ENCODE results near the gene TRIM38. TPM values are rescaled to one million over a fixed set of nuclear protein-coding genes. Genes with fewer than 3 reads are reported as not detected.
A peak's percentile ranks its signal among the peaks of the same experiment; 100 is the strongest.

The TRIM38 gene
- total and polyA plus RNA-seq, 12 donors, result 1.3 to 5.4 (median 2.7) TPM

DNA sequence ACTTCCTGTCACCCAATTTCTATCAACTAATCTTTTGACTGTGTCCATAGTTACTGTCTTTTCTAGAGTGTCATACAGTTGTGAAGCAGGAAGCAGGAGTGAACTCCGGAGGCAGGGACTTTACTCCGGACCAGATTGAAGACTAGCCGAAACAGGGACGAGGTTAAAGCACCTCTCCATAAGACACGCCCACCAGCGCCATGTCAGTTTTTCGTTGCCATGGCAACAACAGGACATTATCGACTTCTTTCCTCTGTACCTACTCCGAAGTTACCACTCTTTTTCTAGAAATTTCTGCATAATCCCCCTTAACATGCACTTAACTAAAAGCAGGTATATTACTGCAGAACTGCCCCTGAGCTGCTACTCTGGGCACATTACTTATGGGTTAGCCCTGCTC, 25.2 kb downstream of the TRIM38 start:
- Histone ChIP-seq H3K27ac (no peak overlapping the region), H3K4me1 (peaks cover 0 to 8% (median 0%) of the 10 kb centered on the region in 9 donors), H3K4me3 (no peak overlapping the region), H3K36me3 (peaks cover 0 to 61% (median 5%) of the 10 kb centered on the region in 9 donors), H3K9me3 (no peaks in the 10 kb centered on the region), H3K27me3 (no peaks in the 10 kb centered on the region)
- WGBS, 2 donors, result 74 to 75% methylated on average over 9 of the region's 9 CpGs
- DNase-seq (no peak), ATAC-seq (no peak)
- intact Hi-C loops (cut with DNase I), result no loop called here
- TF ChIP-seq, protein P1, sequence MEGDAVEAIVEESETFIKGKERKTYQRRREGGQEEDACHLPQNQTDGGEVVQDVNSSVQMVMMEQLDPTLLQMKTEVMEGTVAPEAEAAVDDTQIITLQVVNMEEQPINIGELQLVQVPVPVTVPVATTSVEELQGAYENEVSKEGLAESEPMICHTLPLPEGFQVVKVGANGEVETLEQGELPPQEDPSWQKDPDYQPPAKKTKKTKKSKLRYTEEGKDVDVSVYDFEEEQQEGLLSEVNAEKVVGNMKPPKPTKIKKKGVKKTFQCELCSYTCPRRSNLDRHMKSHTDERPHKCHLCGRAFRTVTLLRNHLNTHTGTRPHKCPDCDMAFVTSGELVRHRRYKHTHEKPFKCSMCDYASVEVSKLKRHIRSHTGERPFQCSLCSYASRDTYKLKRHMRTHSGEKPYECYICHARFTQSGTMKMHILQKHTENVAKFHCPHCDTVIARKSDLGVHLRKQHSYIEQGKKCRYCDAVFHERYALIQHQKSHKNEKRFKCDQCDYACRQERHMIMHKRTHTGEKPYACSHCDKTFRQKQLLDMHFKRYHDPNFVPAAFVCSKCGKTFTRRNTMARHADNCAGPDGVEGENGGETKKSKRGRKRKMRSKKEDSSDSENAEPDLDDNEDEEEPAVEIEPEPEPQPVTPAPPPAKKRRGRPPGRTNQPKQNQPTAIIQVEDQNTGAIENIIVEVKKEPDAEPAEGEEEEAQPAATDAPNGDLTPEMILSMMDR (IDR thresholded peaks at IDR 0.05), result no peak

DNA sequence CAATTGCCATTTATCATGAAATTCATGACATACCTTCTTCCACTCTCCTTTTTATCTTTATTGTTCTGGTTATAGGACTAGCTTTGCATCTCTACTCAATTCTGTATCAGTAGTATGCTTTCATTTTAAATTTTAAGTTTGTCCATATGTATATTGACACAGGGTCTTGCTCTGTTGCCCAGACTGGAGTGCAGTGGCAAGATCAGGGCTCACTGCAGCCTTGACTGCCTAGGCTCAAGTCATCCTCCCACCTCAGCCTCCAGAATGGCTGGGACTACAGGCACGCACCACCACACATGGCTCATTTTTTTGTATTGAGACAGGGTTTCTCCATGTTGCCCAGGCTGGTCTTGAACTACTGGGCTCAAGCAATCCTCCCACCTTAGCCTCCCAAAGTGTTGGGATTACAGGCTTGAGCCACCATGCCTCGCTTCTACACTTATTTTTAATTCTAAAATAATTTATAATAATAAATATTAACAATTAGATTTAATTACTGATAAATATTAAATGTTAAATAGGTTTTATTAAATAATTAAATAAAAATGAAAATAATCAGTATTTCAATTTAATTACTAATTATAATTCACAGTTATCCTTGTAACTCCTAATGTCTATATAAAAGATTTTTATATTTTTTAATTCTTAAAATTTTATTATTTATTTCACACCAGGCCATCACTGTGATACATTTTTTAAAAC, 27.7 kb downstream of the TRIM38 start:
- WGBS, 2 donors, result 96 to 98% methylated on average over 2 of the region's 2 CpGs
- no peak for ATAC-seq
- intact Hi-C loops (cut with DNase I), result loop anchor here in 2 of 10 donors (5.0 to 10.0 kb wide), 2 partner anchors 203 to 266 kb away; a partner anchor contains a TSS
- no peak for DNase-seq
- TF ChIP-seq, protein P1 (IDR thresholded peaks at IDR 0.05), result no peak
- Histone ChIP-seq H3K36me3 (peaks cover 0 to 36% (median 4%) of the 10 kb centered on the region in 9 donors), H3K27me3 (no peaks in the 10 kb centered on the region), H3K27ac (no peak overlapping the region), H3K4me1 (peaks cover 0 to 19% (median 14%) of the 10 kb centered on the region in 9 donors), H3K9me3 (no peaks in the 10 kb centered on the region), H3K4me3 (no peak overlapping the region)

DNA sequence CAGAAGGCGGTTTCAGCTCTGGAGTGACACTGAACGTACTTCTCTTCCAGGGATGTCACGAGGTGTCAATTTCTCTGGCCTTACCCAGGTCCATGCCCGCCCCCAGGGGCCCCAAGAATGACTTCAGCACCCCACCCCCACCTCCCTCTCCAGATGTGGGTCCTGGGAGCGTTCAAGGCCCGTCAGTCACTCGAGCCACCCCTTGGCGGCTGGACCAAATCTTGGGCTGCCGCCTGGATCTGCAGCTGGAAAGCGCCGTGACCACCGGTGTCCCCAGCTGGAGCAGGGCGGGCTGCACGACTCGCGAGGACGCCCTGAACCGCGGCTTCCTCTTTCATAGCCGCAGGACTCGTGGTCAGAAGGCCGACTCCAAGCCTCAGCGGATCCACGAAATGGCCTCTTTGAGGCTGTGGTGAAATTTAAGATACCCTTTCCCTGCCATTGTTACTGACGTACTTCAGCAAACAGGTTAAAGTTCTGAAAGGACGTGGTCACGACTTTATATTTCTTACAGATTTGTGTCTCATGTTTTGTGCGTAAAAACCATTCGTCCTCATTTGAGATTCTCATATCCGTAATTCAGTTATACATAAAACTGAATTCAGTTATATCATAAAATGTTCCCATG, 29.3 kb downstream of the TRIM38 start:
- peak overlapping the region; percentile 76 to 96 (median 88) for H3K27ac ChIP-seq
- H3K4me3 ChIP-seq, result peak overlapping the region; percentile 7 to 74 (median 60)
- peaks cover 0 to 21% (median 0%) of the 10 kb centered on the region in 9 donors for H3K36me3 ChIP-seq
- no peaks in the 10 kb centered on the region for H3K27me3 ChIP-seq
- ATAC-seq, result peak; percentile 68 to 89 (median 84)
- TF ChIP-seq, protein P1 (IDR thresholded peaks at IDR 0.05), result no peak
- DNase-seq, result peak; percentile 77 to 80
- WGBS, 2 donors, result 2% methylated on average over 30 of the region's 30 CpGs
- H3K9me3 ChIP-seq, result no peaks in the 10 kb centered on the region
- H3K4me1 ChIP-seq, result peaks cover 0 to 19% (median 15%) of the 10 kb centered on the region in 9 donors
- intact Hi-C loops (cut with DNase I), result loop anchor here in 2 of 10 donors (2.0 to 10.0 kb wide), 3 partner anchors 25 to 267 kb away; a partner anchor contains a TSS

Measured in heart right ventricle (tissue), 16 donors.